Mesendoderm (in vitro differentiated cells): ENCODE data around the gene KLHL40.

Experiments used
- DNase-seq: peaks from one replicate; pipeline ENCODE4 v3.0.0; 2013
- H2AK5ac ChIP-seq: 2 replicates; pipeline ENCODE4 v1.6.1; 2013; ENCODE audit warnings: low read length, inconsistent platforms
- H2BK120ac ChIP-seq: 2 replicates; pipeline ENCODE4 v1.6.1; 2013; ENCODE audit warnings: low read depth, mild to moderate bottlenecking, low read length, moderate library complexity, mixed read lengths
- H2BK15ac ChIP-seq: replicated peaks from 2 replicates; pipeline ENCODE4 v1.6.1; 2013; ENCODE audit warnings: low read depth, mild to moderate bottlenecking, moderate library complexity
- H2BK5ac ChIP-seq: 2 replicates; pipeline ENCODE4 v1.6.1; 2013; ENCODE audit warnings: low read length, inconsistent platforms
- H3K18ac ChIP-seq: 2 replicates; pipeline ENCODE4 v1.6.1; 2013; ENCODE audit warnings: mild to moderate bottlenecking, low read length, mixed read lengths
- H3K23ac ChIP-seq: one replicate; pipeline ENCODE4 v1.6.1; 2013; ENCODE audit warnings: low read length
- H3K27ac ChIP-seq: 2 replicates; pipeline ENCODE4 v1.5.1; 2013; ENCODE audit warnings: low read depth, mild to moderate bottlenecking, inconsistent platforms, low read length, moderate library complexity
- H3K27me3 ChIP-seq: 2 replicates; pipeline ENCODE4 v1.6.1; 2013; ENCODE audit warnings: low read length, control low read depth, mild to moderate bottlenecking, inconsistent platforms; ENCODE audit not compliant: insufficient read depth, poor library complexity
- H3K36me3 ChIP-seq: 2 replicates; pipeline ENCODE4 v1.6.1; 2013; ENCODE audit warnings: low read length, inconsistent platforms; ENCODE audit not compliant: control insufficient read depth, insufficient read depth
- H3K4ac ChIP-seq: one replicate; pipeline ENCODE4 v1.6.1; 2013; ENCODE audit warnings: low read depth, mild to moderate bottlenecking, low read length, moderate library complexity
- H3K4me1 ChIP-seq: 2 replicates; pipeline ENCODE4 v1.6.1; 2013; ENCODE audit warnings: low read depth, low read length, inconsistent platforms; ENCODE audit not compliant: control insufficient read depth
- H3K4me2 ChIP-seq: 2 replicates; pipeline ENCODE4 v1.6.1; 2013; ENCODE audit warnings: low read length
- H3K4me3 ChIP-seq: 2 replicates; pipeline ENCODE4 v1.5.1; 2013; ENCODE audit warnings: mild to moderate bottlenecking, low read length
- H3K56ac ChIP-seq: one replicate; pipeline ENCODE4 v1.6.1; 2013; ENCODE audit warnings: low read length
- H3K79me1 ChIP-seq: 2 replicates; pipeline ENCODE4 v1.6.1; 2013; ENCODE audit warnings: low read length, inconsistent platforms
- H3K79me2 ChIP-seq: 2 replicates; pipeline ENCODE4 v1.6.1; 2013; ENCODE audit warnings: mild to moderate bottlenecking, low read length; ENCODE audit not compliant: control insufficient read depth, insufficient read depth
- H3K9ac ChIP-seq: 2 replicates; pipeline ENCODE4 v1.6.1; 2013; ENCODE audit warnings: low read length, inconsistent platforms
- H4K5ac ChIP-seq: one replicate; pipeline ENCODE4 v1.6.1; 2013; ENCODE audit warnings: low read length
- H4K8ac ChIP-seq: one replicate; pipeline ENCODE4 v1.6.1; 2013; ENCODE audit warnings: low read depth, mild to moderate bottlenecking, control low read depth, low read length, moderate library complexity
- WGBS: extraction: QIAGEN DNeasy Blood & Tissue Kit; methylation state at CpG from one replicate; pipeline ENCODE4 v1.1.7; 2013; ENCODE audit warnings: low lambda C conversion rate, missing lambda C conversion rate; ENCODE audit not compliant: insufficient coverage; ENCODE audit errors: extremely low coverage; 5-methylcytosine and 5-hydroxymethylcytosine counted together

KLHL40 gene

DNA sequence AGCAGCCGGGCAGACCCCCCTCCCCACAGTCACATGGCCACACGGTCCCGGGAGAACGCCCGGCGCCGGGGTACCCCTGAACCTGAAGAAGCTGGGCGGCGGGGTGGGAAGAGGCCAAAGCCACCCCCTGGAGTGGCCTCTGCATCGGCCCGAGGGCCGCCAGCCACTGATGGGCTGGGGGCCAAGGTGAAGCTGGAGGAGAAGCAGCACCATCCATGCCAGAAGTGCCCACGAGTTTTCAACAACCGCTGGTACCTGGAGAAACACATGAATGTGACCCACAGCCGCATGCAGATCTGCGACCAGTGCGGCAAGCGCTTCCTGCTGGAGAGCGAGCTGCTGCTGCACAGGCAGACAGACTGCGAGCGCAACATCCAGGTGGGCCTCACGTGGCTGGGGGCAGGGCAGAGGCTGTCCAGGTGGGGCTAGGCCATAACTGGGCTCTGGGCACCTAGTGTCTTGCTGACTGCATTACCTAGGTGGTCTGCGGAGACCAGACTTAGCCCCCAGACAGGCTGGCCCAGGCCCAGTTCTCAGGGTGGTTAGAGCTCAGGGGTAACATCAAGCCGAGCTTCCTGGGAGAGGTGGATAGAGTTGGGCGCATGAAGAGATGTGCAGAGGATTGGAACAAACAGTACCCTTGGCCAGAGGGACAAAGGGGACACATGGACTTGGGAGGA, 25.7 kb upstream of the KLHL40 start:
- Histone ChIP-seq H3K4ac (no peak overlapping the region), H3K36me3 (no peaks in the 10 kb centered on the region), H4K5ac (no peak overlapping the region), H2BK120ac (no peak overlapping the region), H3K9ac (no peak overlapping the region), H3K27ac (no peak overlapping the region), H2AK5ac (no peak overlapping the region), H3K4me1 (no peaks in the 10 kb centered on the region), H4K8ac (no peak overlapping the region), H3K27me3 (no peaks in the 10 kb centered on the region), H2BK15ac (no peak overlapping the region), H3K23ac (no peak overlapping the region), H3K18ac (no peak overlapping the region), H3K4me2 (no peak overlapping the region), H3K4me3 (no peak overlapping the region), H3K79me2 (no peaks in the 10 kb centered on the region), H3K56ac (no peak overlapping the region), H3K79me1 (no peaks in the 10 kb centered on the region), H2BK5ac (no peak overlapping the region)
- WGBS: no CpG with 5 or more reads among the region's 25 CpGs
- no peak for DNase-seq

DNA sequence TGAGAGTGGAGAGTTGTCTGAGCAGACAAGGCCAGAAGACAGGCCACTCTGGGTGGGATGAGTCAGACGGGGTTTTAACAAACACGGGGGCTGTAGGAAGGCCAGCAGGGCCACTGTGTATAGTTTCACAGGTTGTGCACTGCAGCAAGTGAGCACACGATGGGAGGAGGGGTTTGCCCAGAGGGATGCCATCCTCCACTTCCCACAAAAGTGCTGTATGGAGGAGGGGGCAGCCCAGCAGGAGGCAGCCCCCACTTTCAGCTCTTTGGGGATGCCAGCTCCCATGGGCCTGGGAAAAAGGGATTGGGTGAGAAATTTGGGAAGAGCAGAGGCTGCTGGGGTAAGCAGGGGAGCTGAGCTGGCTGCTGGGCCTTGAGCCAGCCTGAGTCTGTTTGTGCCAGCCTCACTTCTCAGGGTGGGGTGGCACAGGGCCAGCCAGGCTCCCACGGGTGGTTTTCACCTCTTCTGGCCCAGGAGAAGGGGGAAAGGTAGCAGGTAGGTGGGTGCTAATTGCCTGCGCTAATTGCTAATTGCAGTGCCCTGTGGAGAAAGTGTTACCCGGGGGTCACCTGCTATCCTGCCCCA, 25.1 kb upstream of the KLHL40 start:
- H3K9ac ChIP-seq: no peak overlapping the region
- H2BK15ac ChIP-seq: no peak overlapping the region
- H2BK5ac ChIP-seq: no peak overlapping the region
- H3K18ac ChIP-seq: no peak overlapping the region
- H3K27me3 ChIP-seq: no peaks in the 10 kb centered on the region
- no peak for DNase-seq
- no peaks in the 10 kb centered on the region for H3K36me3 ChIP-seq
- no peak overlapping the region for H4K8ac ChIP-seq
- no peak overlapping the region for H3K4me3 ChIP-seq
- no peak overlapping the region for H3K4ac ChIP-seq
- no peak overlapping the region for H3K27ac ChIP-seq
- no peak overlapping the region for H4K5ac ChIP-seq
- H3K56ac ChIP-seq: no peak overlapping the region
- H3K79me1 ChIP-seq: no peaks in the 10 kb centered on the region
- no peak overlapping the region for H2AK5ac ChIP-seq
- H3K23ac ChIP-seq: no peak overlapping the region
- H3K4me2 ChIP-seq: no peak overlapping the region
- WGBS: no CpG with 5 or more reads among the region's 6 CpGs
- no peaks in the 10 kb centered on the region for H3K4me1 ChIP-seq
- no peaks in the 10 kb centered on the region for H3K79me2 ChIP-seq
- no peak overlapping the region for H2BK120ac ChIP-seq

DNA sequence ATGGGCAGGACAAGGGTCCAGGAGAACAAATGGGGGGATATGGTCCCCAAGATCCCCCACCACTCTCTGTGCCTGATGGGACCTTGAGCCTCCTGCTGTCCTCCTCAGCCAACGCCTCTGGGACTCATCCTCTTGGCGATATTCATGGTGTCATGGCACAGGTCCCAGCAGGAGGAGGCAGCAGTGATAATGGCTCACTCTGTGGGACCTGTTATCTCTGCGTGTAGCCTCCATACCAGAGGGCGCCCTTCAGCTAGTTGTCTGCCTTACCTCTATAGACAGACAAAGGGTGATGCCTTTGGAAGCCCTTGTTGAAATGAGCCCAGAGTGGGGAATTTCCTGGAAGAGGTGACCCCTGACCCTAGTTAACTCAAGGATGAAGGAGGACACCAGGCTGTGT, 24.4 kb upstream of the KLHL40 start:
- H3K36me3 ChIP-seq: no peaks in the 10 kb centered on the region
- H3K4ac ChIP-seq: no peak overlapping the region
- H3K27ac ChIP-seq: no peak overlapping the region
- no peak overlapping the region for H3K56ac ChIP-seq
- no peaks in the 10 kb centered on the region for H3K79me1 ChIP-seq
- H3K27me3 ChIP-seq: no peaks in the 10 kb centered on the region
- no peak overlapping the region for H2BK120ac ChIP-seq
- WGBS: no CpG with 5 or more reads among the region's 4 CpGs
- H2BK15ac ChIP-seq: no peak overlapping the region
- H3K4me2 ChIP-seq: no peak overlapping the region
- H2AK5ac ChIP-seq: no peak overlapping the region
- H2BK5ac ChIP-seq: no peak overlapping the region
- no peak overlapping the region for H3K18ac ChIP-seq
- no peak overlapping the region for H3K4me3 ChIP-seq
- H3K9ac ChIP-seq: no peak overlapping the region
- H4K8ac ChIP-seq: no peak overlapping the region
- no peak overlapping the region for H4K5ac ChIP-seq
- H3K4me1 ChIP-seq: no peaks in the 10 kb centered on the region
- H3K79me2 ChIP-seq: no peaks in the 10 kb centered on the region
- H3K23ac ChIP-seq: no peak overlapping the region
- DNase-seq: peak; percentile 70

DNA sequence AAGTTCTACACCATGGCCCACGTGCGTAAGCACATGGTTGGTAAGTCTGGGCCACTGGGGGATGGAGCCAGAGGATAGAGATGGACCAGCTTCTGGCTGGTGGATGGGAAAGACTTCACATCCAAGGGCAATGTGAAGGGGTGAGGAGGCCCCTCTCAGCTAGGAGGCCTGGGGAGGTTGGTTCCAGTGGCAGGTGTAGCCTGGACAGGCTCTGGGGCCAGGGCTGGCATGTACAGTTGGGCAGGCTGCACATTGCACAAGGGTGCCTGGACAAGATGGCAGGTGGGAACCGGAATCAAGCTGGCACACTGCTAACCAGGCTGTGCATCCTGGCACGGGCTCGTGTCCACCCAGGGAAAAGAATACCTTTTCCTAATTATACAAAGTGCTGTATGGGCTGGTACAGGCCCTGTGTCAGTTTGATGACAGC, 23.7 kb upstream of the KLHL40 start:
- H3K36me3 ChIP-seq: no peaks in the 10 kb centered on the region
- DNase-seq: no peak
- H3K27me3 ChIP-seq: no peaks in the 10 kb centered on the region
- H3K79me1 ChIP-seq: no peaks in the 10 kb centered on the region
- H3K18ac ChIP-seq: no peak overlapping the region
- H2BK5ac ChIP-seq: no peak overlapping the region
- H2BK15ac ChIP-seq: no peak overlapping the region
- H3K4me2 ChIP-seq: no peak overlapping the region
- no peak overlapping the region for H2BK120ac ChIP-seq
- H3K27ac ChIP-seq: no peak overlapping the region
- H3K56ac ChIP-seq: no peak overlapping the region
- no CpG with 5 or more reads among the region's 5 CpGs for WGBS
- no peak overlapping the region for H3K23ac ChIP-seq
- no peak overlapping the region for H2AK5ac ChIP-seq
- no peak overlapping the region for H3K4me3 ChIP-seq
- no peak overlapping the region for H3K4ac ChIP-seq
- H4K5ac ChIP-seq: no peak overlapping the region
- no peaks in the 10 kb centered on the region for H3K4me1 ChIP-seq
- H3K9ac ChIP-seq: no peak overlapping the region
- H3K79me2 ChIP-seq: no peaks in the 10 kb centered on the region
- H4K8ac ChIP-seq: no peak overlapping the region

DNA sequence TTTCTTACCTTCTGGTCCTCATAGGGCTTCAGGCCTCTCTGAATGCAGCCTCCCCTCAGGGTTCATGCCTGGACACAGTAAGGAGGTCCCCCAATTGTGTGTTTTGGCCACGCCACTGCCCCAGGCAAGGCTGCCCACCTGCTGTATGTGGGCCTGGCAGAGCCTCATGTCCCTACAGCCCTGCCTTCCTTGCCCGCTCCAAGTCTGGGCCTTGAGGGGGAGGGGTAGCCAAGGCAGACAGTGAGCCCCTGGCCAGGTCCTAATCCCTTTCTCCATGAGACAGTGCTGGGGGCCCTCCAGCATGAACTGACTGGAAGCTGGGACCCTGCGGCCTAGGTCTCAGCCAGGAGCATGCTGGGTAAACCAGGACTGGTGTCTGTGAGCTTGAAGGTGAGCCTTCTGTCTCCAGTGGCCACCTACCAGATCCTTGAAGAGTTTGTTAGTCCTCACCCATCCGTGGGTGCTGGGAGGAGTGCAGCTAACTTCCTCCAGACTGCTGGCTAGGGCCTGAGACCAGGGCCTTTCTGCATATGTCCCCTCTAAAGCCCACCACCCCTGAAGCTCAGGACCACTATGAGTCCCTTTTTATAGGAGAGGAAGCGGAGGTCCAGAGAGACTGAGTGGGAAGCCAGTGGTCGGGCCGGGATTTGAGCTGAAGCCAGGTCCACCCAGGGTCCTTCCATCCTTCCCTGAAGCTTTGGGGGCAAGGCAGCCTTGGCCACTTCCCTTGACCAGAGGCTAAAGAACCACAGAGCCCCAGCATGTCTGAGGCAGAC, 23.1 kb upstream of the KLHL40 start:
- Histone ChIP-seq H3K36me3 (no peaks in the 10 kb centered on the region), H4K8ac (no peak overlapping the region), H3K18ac (no peak overlapping the region), H3K79me1 (no peaks in the 10 kb centered on the region), H3K4me2 (no peak overlapping the region), H2AK5ac (no peak overlapping the region), H2BK5ac (no peak overlapping the region), H3K56ac (no peak overlapping the region), H3K27me3 (no peaks in the 10 kb centered on the region), H3K23ac (no peak overlapping the region), H3K79me2 (no peaks in the 10 kb centered on the region), H3K4me3 (no peak overlapping the region), H2BK120ac (no peak overlapping the region), H3K9ac (no peak overlapping the region), H4K5ac (no peak overlapping the region), H2BK15ac (no peak overlapping the region), H3K4ac (no peak overlapping the region), H3K27ac (no peak overlapping the region), H3K4me1 (no peaks in the 10 kb centered on the region)
- no CpG with 5 or more reads among the region's 7 CpGs for WGBS
- no peak for DNase-seq
